Measurements from ENCODE around the gene KIAA1671. TPM values are rescaled to one million over a fixed set of nuclear protein-coding genes. Genes with fewer than 3 reads are reported as not detected.

Gene KIAA1671
- total RNA-seq, 4 donors from 2014 or later, result 16.2 to 35.0 (median 21.7) TPM

- no peak overlapping the region for H3K27ac ChIP-seq
- in situ Hi-C loops (cut with MboI; ENCODE audit: low sequenced_read_pairs in 4 of 4) (no loop called here), intact Hi-C loops (cut with DNase I; ENCODE audit: low total_unique reads) (no loop called here)
- TF ChIP-seq, protein P1, sequence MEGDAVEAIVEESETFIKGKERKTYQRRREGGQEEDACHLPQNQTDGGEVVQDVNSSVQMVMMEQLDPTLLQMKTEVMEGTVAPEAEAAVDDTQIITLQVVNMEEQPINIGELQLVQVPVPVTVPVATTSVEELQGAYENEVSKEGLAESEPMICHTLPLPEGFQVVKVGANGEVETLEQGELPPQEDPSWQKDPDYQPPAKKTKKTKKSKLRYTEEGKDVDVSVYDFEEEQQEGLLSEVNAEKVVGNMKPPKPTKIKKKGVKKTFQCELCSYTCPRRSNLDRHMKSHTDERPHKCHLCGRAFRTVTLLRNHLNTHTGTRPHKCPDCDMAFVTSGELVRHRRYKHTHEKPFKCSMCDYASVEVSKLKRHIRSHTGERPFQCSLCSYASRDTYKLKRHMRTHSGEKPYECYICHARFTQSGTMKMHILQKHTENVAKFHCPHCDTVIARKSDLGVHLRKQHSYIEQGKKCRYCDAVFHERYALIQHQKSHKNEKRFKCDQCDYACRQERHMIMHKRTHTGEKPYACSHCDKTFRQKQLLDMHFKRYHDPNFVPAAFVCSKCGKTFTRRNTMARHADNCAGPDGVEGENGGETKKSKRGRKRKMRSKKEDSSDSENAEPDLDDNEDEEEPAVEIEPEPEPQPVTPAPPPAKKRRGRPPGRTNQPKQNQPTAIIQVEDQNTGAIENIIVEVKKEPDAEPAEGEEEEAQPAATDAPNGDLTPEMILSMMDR (IDR thresholded peaks at IDR 0.05 in 4 of 5, conservative IDR thresholded peaks at IDR 0.05 in 1 of 5), result no peak
- DNase-seq (no peak), ATAC-seq (no peak)
- H3K4me1 ChIP-seq, result peaks cover 0 to 3% of the 10 kb centered on the region in 2 donors
- no peaks in the 10 kb centered on the region for H3K36me3 ChIP-seq
- no peak overlapping the region for H3K4me3 ChIP-seq
- H3K9me3 ChIP-seq, result no peaks in the 10 kb centered on the region
- no peaks in the 10 kb centered on the region for H3K27me3 ChIP-seq
These were observed 144.3 kb downstream of the KIAA1671 start for GRCh38 chr22:25096638-25097405.

DNA sequence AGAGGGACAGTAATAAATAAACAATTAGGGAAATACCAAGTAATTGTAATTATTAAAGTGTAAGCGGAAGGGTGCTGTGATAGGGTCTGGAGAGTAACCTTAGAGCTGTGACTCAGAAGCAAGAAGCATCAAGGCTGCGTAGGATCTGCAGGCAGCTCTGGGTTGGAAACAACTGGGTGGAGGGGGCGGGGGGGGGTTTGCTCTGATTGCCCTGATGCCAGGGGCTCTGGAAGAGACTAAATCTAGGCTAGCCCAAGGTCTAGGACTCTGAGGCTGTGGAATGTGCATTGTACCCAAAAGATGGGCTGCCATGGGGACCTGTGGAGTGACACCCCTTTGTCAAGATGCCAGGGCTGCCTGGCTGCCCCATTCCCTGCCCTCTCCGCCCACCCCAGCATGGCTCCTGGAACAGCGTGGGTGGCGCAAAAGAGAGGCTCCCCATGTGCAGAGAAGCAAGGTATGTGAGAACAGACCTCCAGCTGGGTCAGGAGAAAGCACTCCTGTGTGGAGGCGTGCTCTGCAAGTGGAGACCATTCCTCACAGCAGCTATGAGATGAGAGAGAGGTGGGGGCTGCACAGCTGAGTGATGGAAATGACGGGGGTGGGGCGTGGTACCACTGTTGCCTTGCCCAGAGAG lies 146.0 kb downstream of the KIAA1671 start:
- TF ChIP-seq, protein P1 (IDR thresholded peaks at IDR 0.05 in 4 of 5, conservative IDR thresholded peaks at IDR 0.05 in 1 of 5), result no peak
- DNase-seq (no peak), ATAC-seq (peak in 1 of 2 donors; percentile 17)
- in situ Hi-C loops (cut with MboI; ENCODE audit: low sequenced_read_pairs in 4 of 4), result no loop called here
- Histone ChIP-seq H3K27me3 (no peaks in the 10 kb centered on the region), H3K36me3 (no peaks in the 10 kb centered on the region), H3K4me1 (peaks cover 0 to 3% of the 10 kb centered on the region in 2 donors), H3K9me3 (no peaks in the 10 kb centered on the region), H3K4me3 (no peak overlapping the region), H3K27ac (no peak overlapping the region)
- intact Hi-C loops (cut with DNase I; ENCODE audit: low total_unique reads), result no loop called here

DNA sequence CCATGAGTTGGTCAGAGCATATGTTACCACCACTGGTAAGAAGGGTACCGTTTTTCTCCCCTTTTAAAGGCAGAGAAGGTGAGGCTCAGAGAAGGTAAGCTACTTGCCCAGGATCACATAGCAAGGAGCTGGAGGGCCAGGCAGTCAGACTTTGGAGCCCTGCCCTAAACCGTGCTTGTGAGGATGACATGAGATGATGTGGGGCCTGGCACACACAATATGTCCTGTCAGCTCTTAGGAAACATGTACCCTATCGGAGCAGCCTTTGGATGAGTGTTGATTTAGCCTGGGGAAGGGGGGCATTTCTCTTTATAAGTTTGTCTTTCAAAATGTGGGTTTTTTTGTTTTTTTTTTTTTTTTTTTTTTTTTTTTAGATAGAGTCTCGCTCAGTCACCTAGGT lies 146.7 kb downstream of the KIAA1671 start:
- ATAC-seq (peak in 1 of 2 donors; percentile 26), DNase-seq (peak in 1 of 2 donors; percentile 55)
- in situ Hi-C loops (cut with MboI; ENCODE audit: low sequenced_read_pairs in 4 of 4) (no loop called here), intact Hi-C loops (cut with DNase I; ENCODE audit: low total_unique reads) (no loop called here)
- no peaks in the 10 kb centered on the region for H3K9me3 ChIP-seq
- H3K36me3 ChIP-seq, result no peaks in the 10 kb centered on the region
- no peak overlapping the region for H3K4me3 ChIP-seq
- H3K4me1 ChIP-seq, result peaks cover 0 to 3% of the 10 kb centered on the region in 2 donors
- no peak overlapping the region for H3K27ac ChIP-seq
- TF ChIP-seq, protein P1 (IDR thresholded peaks at IDR 0.05 in 4 of 5, conservative IDR thresholded peaks at IDR 0.05 in 1 of 5), result no peak
- no peak for TF ChIP-seq POLR2A (IDR thresholded peaks at IDR 0.05)
- no peaks in the 10 kb centered on the region for H3K27me3 ChIP-seq

GRCh38 chr22:25100402-25100801 lies 147.9 kb downstream of the KIAA1671 start:
- H3K4me3 ChIP-seq, result no peak overlapping the region
- no peak for ATAC-seq
- no peaks in the 10 kb centered on the region for H3K9me3 ChIP-seq
- no peak for DNase-seq
- TF ChIP-seq, protein P1 (IDR thresholded peaks at IDR 0.05 in 4 of 5, conservative IDR thresholded peaks at IDR 0.05 in 1 of 5), result no peak
- TF ChIP-seq POLR2A (IDR thresholded peaks at IDR 0.05), result no peak
- in situ Hi-C loops (cut with MboI; ENCODE audit: low sequenced_read_pairs in 4 of 4) (no loop called here), intact Hi-C loops (cut with DNase I; ENCODE audit: low total_unique reads) (no loop called here)
- no peaks in the 10 kb centered on the region for H3K36me3 ChIP-seq
- peaks cover 0 to 3% of the 10 kb centered on the region in 2 donors for H3K4me1 ChIP-seq
- peak overlapping the region in 2 of 4 donors; percentile 58 for H3K27ac ChIP-seq
- H3K27me3 ChIP-seq, result no peaks in the 10 kb centered on the region
